ENCODE data around the gene ASB13.

The ASB13 gene

DNA sequence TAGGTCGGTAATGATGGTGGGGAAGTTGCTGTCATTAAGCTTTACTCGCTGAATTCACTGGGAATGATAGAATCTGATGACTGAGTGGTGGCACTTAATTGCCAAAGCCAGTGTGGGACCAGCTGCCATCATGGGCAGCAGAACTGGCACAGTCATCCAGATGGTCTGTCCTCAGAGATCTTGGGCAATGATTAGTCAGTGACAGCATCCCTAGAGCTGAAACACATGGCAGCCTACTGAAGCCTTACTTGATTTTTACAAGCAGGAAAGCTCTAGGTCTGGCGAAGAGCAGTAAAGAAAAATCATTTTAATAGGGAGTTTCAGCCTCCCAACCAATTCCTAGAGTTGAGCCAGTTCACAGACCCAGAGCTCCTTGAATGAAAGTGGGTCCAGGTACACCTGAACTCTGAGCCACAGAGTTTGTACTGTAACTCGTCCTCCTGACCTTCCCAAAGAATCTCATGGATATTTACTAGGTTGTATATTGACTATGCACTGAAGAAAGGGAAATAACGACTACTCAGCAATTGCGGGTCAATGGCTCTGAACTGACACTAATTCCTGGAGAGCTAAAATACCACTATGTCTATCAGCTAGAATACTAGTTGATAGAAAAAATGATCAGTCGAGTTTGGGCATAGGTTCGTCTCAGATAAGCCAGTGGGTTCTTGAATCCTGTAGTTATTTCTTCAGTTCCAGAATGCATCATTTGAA, 4.4 kb upstream of the ASB13 start:
- no peak for DNase-seq (ENCODE audit: low read depth in 2 of 2)

DNA sequence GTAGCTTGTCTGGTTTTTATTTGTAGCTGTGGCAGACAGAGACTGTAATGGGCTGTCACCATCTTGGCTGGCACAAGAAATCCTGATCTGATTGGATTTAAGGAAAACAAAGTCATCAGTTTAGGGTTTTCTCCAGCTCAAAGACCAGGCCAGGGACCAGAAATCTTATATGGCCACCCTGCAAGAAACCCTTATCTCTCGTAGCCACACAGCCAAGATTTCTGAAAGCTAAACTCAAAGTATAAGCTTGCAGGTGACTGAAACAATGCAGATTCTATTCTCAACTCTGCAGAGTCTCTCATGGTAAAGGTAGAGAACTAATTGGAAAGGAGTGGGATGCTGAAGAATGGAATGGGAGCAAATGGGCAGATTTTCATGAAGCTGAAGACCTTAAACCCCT, 3.2 kb upstream of the ASB13 start:
- DNase-seq (ENCODE audit: low read depth in 2 of 2), result no peak

DNA sequence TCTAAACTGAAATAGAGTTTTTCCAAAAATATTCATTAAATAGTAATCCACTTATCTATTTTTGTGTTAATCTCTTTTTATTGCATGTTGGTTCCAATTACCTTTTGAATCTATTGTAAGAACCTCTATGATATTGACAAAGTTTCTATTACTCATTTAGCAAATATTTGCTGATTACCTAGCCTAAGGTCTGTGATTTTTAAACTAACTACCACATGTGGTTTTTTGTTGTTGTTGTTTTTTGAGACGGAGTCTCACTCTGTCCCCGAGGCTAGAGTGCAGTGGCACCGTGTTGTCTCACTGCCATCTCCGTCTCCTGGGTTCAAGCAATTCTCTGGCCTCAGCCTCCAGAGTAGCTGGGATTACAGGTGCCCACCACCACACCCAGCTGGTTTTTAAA, 2.0 kb upstream of the ASB13 start:
- no peak for DNase-seq (ENCODE audit: low read depth in 2 of 2)

DNA sequence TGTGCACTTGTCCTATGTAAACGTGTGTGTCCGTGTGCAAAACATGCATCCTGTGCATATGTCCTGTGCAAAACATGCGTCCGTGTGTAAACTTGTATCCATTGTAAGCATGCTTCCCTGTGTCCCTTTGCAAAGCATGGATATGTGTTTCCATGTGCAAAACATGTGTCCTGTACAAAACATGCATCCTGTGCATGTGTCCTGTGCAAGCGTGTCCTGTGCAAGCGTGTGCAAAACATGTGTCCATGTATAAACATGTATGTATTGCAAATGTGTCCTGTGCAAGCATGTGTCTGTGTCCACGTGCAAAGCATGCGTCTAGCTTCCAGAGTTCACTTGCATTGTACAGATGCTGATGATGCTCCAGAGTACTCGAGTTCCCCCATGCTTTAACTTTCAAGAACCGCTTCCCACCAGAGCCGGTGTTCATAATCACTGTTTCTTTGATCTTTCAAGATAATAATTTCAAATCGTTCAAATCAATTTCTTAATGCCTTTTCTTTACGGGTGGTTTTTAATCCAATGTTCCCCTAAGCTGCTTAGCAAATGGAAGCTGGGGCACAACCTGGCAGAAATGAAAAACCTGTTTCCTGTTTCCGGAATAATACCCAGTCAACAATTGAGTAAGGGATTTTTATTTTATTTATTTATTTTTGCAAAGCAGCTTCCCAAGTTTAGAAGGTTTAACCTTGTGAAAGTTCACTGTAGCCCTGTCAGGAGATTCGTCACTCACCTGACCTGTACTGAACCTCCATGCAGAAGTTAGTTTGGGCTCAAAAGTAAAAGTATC, 641 bp upstream of the ASB13 start:
- no peak for DNase-seq (ENCODE audit: low read depth in 2 of 2)

DNA sequence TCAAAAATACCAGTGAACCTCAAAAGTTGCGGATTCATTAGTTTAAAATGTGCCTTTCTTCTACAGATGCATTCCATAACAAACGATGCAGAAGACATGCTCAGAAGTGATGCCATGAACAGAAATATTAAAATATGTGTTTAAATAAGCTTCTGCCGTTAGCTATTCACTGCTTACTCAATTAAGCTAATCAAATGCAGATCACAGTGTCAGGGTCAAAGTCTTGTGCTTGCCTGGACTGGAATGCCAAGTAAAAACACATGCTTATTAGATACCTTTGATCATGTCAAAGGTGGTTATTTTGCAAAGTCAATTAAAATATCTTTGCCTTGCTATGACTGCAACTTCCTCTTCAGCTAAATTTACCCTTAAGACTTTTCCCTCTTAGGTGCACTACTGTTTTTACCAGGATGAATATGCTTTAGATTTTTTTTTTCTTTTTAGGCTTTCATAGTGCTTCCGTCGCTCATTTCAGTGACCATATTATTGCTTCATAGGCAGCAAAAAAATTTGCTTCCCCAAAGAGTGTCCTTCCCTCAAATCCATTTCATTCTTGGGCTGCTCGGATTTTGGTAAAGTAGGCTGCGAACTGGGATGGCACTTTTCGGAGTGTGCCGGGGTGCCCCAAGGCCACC, 905 bp downstream of the ASB13 start:
- no peak for DNase-seq (ENCODE audit: low read depth in 2 of 2)

DNA sequence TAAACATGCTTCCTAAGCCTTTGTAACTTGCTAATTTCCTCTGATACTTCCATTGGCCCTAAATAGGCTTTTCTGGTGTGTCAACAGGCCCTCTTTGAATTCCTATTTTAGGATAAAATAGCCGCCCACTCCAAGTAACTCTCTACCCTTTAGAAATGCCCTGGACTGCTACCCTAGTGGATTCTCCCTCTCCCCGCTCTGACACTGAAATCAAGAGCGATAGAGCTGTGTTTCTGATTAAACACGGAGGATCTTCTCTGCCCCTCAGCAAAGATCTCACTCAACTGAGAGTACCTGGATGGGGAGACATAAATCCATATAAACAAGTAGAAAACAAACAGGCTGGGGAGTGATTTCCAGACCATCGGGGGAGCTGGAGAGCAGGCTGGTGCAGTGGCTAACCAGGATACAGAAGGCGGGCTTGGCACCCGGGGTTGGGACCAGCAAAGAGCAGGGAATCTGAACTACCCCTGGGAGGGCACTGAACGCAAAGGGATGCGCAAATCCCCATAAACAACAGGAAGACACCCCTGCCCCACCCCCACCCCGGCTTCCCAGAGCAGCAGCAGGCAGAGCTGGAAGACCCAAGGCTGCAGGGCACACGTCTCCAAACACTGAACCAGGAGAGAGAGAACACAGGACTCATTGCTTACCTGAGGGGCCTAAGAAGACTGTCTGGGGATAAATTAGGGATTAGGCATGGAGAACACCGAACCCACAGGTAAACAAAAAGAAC, 2.5 kb downstream of the ASB13 start:
- DNase-seq (ENCODE audit: low read depth in 2 of 2), result no peak

DNA sequence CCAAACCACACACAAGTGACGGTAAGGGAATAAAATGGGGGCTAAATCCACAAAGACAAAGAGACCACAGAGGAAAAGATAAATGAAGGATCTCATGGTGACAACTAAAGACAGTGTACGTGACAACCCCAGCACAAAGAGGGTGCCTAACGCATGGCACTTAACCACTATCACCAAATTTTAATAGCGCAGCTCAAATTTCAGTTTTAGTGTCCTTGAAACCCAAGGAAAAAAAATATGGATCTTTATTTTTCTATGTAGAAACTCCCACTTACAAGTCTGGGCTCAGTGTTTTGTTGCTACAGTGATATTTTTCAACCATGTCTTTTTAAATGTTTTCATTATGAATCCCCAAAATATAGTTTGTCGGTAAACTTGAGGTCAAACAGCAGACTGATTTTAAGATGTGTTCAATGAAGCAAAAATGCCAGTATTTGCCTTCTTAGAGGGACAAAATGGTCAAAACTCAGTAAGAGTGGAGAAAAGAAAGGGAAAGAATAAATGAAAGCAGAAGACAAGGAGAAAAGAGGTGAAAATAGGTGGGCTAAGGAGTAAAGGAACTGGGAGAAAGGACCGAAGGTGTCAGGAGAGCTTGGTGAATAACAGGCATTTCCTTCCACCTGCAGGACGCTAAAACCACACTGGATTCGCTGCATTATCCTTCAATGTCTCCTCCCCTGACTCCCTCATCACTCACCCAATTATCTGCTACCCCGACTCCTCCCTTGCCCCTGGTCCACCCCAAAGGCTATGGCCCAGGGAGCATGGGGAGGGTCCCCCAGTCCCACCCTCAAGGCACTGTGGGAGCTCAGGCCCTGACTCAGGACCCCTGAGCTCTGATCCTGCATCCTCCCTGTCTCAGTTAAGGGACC, 3.5 kb downstream of the ASB13 start:
- DNase-seq (ENCODE audit: low read depth in 2 of 2), result no peak

DNA sequence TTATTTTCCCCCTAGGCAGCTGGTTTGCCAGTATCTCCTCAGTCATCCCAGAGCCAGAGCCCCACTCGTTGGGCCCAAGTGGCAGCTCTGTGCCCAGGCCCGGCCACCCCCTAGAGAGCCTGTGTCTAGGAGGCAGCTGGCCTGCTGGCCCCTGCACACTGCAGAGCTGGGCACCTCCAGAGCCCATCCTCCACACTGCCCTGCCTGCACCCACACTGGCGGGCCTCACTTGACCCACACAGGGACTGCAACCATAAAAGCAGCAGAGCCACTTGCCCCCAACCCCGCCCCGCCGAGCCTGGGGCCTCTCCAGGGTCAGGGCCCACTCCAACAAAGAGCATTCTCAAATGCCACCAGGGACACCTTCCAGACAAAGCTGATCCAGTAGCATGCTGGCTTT, 5.4 kb downstream of the ASB13 start:
- no peak for DNase-seq (ENCODE audit: low read depth in 2 of 2)

DNA sequence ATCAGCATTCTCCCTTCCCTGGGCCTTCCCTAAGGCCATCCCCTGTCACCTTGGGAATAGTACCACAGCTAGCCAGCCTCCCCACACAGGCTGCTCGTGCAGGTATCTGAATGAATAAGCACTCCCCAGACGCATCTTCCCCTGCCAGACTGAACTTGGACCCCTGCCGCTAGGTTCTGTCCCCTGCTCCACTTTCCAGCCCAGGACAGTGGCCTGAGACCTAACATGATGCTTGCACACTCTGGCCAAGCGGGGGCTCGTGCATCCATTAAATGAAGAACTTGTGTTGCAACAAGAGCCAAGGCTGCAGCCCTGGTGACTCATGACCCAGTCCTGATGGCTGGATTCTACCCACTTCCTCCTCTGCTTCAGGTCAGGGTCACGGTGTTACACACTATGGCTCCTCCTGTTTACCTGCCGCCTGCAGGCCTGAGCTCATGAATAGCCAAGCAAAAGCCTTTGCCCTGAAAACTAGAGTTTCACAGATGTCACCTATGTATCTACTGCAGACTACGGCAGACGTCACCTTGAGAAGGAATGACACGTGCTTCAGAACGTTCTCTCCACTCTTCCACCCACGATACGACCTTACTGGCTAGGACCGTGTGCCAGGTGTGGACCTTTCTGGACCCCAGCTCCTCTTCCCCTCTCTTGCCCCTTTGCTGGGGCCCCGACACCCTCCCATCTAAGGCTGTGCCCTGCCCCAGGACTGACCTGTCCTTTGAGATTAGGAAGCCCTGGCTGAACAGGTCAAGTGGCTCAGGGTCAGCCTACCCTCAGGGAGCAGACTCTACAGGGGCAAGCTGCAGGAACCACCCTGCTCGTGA, 6.5 kb downstream of the ASB13 start:
- DNase-seq (ENCODE audit: low read depth in 2 of 2), result no peak

DNA sequence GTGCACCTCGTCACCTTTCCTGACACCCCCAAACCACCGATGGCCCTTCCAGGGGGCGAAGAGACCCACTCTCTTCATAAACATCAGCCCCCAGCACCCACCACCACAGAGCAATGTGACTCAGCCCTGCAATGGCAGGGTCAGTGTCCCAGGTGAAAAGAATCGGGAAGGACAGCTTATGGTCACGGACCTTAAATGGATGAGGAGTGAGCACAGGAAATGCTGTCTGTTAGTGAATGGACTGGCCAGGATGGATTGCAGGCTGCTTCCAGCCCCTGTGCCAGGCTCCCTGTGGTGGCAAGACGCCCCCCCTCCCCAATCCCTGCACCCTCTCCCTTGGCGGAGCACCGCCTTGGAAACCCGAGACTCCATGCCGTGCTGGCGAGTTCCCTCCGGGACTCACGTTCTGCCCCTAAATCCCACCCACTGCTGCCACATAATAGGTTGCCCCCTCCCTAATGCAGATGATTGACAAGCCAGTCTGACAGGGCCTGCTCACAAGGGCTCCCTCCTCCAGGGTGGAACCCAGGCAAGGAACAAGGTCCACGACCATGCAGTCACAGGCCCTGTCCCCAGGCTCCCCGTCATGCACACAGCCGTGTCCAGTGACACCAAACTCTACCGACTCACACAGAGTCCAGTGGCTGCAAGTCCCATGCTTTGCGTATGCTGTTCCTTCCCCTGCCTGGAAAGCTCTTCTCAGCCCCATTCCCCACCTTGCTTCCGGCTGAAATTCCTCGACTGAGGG, 7.3 kb downstream of the ASB13 start:
- no peak for DNase-seq (ENCODE audit: low read depth in 2 of 2)

DNA sequence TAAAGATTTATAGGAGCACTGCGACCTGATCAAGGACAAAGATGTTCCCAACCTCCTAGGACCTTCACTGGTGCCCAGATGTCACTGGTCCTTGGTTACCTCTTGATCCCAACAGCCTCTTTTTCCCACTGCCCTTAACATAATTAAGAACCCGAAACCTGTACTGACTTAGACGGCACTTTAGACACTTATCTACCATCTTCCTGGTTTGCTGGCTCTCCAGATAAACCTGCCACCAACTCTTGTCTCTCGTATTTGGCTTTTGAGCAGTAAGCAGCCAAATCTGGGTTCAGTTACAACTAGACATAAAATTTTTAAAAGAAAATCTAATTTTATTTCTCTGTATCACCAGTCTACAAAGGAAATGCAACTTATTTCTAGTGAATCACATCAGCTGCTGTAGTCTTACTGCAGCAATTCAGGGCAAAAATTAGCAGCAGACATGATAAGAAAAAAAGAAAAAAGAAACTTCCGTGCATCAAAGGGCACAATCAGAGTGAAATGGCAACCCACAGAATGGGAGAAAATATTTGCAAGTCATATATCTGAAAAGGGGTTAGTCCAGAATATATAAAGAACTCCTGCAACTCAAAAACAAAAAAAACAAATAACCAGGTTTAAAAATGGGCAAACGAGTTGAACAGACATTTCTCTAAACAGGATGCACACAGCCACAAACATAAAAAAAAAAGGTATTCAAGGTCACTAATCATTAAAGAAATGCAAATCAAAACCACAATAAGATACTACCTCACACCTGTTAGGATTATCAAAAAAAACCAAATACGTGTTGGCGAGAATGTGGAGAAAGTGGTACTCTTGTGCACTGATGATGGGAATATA, 9.4 kb downstream of the ASB13 start:
- no peak for DNase-seq (ENCODE audit: low read depth in 2 of 2)

DNA sequence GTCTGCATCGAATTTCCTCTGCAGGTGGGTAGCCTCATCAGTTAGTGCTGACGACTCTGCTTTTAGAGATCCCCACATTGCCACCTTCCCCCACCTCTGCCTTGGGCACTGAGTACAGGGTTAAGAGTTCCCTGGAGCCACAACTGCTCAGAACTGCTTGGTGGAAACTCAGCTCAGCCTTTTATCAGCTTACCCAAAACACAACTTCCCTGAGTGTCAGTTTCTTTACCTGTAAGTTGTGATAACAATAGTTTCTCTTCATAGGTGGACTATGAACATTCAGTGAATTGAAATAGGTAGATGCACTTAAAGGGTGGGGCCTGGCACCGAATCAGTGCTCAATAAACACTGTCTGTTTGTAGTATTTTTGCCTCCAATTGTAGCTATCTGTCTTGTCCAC, 11.3 kb downstream of the ASB13 start:
- DNase-seq (ENCODE audit: low read depth in 2 of 2), result no peak

DNA sequence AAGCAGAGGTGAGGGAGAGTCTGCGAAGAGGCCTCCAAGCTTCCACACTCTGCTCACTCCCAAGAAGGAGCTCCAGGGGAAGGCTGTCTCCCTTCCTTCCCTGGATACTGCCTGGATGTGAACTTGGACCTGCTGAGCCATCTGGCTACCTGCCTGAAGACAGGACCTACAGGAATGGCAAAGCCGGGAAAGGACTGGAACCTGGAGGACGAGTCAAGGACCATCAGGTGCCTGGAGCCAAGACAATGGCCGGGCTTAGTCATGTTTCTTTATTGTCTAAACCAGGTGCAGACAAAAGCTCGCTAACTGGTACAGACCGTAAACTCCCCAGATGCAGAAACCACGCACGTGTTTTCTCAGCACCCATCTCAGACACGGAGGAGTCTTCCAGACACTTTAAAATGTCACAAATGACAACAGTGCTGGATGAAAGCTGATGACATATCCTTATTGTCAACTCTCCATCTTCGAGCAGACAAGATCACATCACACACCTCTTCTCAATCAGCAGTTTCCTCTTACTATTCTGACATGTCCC, 12.1 kb downstream of the ASB13 start:
- no peak for DNase-seq (ENCODE audit: low read depth in 2 of 2)

DNA sequence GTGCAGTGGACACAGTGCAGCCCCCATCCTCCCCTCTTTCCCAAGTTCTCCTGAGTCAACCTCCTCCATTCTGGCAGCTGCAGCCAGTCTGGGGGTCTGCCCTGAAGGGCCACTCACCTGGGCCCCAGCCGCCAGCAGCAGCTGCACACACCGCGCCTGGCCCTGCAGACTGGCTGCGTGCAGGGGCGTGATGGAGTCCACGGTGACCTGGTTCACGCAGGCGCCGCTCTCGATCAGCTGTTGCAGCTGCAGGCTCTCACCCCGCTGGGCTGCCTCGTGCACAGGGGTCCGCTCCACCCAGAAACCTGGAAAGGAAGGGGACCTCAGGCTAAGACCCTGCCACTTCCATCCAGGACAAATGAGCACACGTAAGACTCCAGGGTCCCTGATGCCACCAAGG, 13.6 kb downstream of the ASB13 start:
- no peak for DNase-seq (ENCODE audit: low read depth in 2 of 2)

DNA sequence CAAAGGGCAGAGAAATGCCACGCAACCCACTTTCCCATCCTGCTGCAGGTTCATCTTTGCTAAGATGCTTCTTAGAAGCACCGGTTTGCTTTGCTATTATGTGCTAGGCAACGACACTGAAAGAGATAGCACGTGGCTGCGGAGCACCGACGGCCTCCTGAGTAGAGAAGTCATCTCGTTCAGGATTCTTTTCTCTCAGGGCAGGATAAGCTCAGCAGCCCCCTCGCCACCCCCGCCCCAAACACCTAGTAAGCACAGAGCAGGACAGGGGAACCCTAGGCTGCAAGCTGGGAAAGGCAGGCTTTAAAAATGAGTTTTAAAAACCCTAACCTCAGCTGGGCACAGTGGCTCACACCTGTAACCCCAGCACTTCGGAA, 15.0 kb downstream of the ASB13 start:
- no peak for DNase-seq (ENCODE audit: low read depth in 2 of 2)

DNA sequence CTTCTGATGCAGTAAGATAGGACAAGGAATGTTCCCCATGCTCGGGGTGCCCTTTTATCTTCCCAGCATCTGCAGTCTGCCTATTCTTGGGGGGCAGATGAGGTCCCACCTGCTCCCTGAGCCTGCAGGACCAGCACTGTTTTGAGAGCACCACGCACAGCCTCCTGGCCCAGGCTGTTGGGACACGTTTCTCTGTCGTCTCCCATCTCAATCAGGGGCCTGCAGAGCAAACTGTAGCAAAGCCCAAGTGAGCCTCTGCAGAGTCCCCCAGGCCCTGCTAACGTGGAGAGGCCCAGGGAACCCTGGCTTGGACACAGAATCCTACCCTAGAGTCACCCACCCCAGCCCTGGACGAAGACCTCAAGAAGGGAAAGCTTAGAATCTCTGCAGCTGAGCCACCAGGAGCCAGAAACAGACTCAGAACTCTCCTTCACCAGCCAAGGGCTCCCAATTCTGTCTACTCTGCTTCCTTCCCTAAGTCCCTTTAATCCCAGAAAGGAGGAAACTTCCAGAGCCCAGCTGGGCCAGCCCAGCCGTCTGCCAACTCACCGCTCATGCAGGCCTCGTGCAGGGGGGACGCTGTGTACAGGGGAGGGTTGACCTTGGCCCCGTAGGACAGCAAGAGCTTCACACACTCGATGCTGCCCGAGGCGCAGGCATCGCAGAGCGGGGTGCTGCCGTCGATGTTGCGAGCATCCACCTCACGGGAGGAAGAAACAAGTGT, 15.6 kb downstream of the ASB13 start:
- DNase-seq (ENCODE audit: low read depth in 2 of 2), result no peak

DNA sequence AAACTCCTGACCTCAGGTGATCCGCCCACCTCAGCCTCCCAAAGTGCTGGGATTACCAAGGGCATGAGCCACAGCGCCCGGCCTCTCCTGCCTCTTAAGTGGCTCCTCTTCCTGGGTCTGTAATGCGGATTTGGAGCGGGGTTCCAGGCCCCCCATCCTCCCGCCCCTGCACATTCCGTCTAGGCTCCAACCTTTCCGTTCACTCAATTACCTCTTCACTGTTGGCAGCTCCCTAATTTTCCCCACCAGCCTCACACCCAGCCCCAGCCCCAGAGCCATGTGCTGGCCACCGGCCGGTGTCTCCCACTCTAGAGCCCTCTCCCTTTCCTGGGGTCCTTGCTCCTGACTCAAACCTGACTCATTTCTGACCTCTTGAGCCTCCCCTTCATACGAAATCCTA, 16.6 kb downstream of the ASB13 start:
- no peak for DNase-seq (ENCODE audit: low read depth in 2 of 2)
